OCI-LY3 (cell line): ENCODE results near the gene MYOF.

ENCODE experiments used
- H2AFZ ChIP-seq: fragments of 200-600, 300-600 bp; shearing (Covaris generic); 2 replicates; pipeline ENCODE4 v1.6.0; 2014; ENCODE audit warnings: antibody characterized with exemption, low read depth, low read length
- H3K27ac ChIP-seq: fragments of 200-600, 300-600 bp; sonication (generic); 2 replicates; pipeline ENCODE4 v1.5.1; 2014; ENCODE audit warnings: mild to moderate bottlenecking, low read length, moderate library complexity, mixed read lengths
- H3K27me3 ChIP-seq: fragments of 200-600, 300-600 bp; sonication (generic); 2 replicates; pipeline ENCODE4 v1.6.1; 2014; ENCODE audit warnings: low read depth, low read length, mixed read lengths
- H3K36me3 ChIP-seq: fragments of 200-600, 300-600 bp; sonication (generic); replicated peaks from 2 replicates; pipeline ENCODE3; 2014; ENCODE audit warnings: low read depth, low read length, mixed read lengths
- H3K4me1 ChIP-seq: fragments of 300-600, 200-600 bp; sonication (generic); 2 replicates; pipeline ENCODE4 v1.6.1; 2014; ENCODE audit warnings: low read length, mixed read lengths
- H3K4me2 ChIP-seq: fragments of 200-600, 300-600 bp; sonication (generic); 2 replicates; pipeline ENCODE4 v1.6.1; 2014; ENCODE audit warnings: low read length, mixed read lengths
- H3K4me3 ChIP-seq: fragments of 300-600, 200-600 bp; sonication (generic); 2 replicates; pipeline ENCODE4 v1.5.1; 2014; ENCODE audit warnings: antibody characterized with exemption, mild to moderate bottlenecking, low read length, moderate library complexity
- H3K79me2 ChIP-seq: fragments of 300-600, 200-600 bp; shearing (Covaris generic); 2 replicates; pipeline ENCODE4 v1.6.1; 2014; ENCODE audit warnings: mild to moderate bottlenecking, low read length, mixed read lengths
- H3K9ac ChIP-seq: fragments of 300-600, 200-600 bp; shearing (Covaris generic); 2 replicates; pipeline ENCODE4 v1.6.0; 2014; ENCODE audit warnings: mild to moderate bottlenecking, low read length, moderate library complexity
- H3K9me3 ChIP-seq: fragments of 200-600, 300-600 bp; shearing (Covaris generic); 2 replicates; pipeline ENCODE4 v1.6.1; 2014; ENCODE audit warnings: low read length, mixed read lengths; ENCODE audit not compliant: insufficient read depth
- H4K20me1 ChIP-seq: fragments of 200-600, 300-600 bp; sonication (generic); 2 replicates; pipeline ENCODE4 v1.6.1; 2016; ENCODE audit warnings: low read length, mixed read lengths; ENCODE audit not compliant: insufficient read depth
- EZH2phosphoT487 ChIP-seq: fragments of 200-600 bp; shearing (Covaris generic); IDR thresholded peaks from 2 replicates; pipeline ENCODE4 v1.6.1; 2018; ENCODE audit warnings: antibody characterized with exemption, mixed run types, low read depth
- TF ChIP-seq, protein P1 (sequence below): fragments of 200-600, 300-600 bp; sonication (generic); IDR thresholded peaks from 2 replicates; pipeline ENCODE4 v1.5.1; 2014; ENCODE audit warnings: antibody characterized with exemption, low read length, low read depth

MYOF gene, protein sequence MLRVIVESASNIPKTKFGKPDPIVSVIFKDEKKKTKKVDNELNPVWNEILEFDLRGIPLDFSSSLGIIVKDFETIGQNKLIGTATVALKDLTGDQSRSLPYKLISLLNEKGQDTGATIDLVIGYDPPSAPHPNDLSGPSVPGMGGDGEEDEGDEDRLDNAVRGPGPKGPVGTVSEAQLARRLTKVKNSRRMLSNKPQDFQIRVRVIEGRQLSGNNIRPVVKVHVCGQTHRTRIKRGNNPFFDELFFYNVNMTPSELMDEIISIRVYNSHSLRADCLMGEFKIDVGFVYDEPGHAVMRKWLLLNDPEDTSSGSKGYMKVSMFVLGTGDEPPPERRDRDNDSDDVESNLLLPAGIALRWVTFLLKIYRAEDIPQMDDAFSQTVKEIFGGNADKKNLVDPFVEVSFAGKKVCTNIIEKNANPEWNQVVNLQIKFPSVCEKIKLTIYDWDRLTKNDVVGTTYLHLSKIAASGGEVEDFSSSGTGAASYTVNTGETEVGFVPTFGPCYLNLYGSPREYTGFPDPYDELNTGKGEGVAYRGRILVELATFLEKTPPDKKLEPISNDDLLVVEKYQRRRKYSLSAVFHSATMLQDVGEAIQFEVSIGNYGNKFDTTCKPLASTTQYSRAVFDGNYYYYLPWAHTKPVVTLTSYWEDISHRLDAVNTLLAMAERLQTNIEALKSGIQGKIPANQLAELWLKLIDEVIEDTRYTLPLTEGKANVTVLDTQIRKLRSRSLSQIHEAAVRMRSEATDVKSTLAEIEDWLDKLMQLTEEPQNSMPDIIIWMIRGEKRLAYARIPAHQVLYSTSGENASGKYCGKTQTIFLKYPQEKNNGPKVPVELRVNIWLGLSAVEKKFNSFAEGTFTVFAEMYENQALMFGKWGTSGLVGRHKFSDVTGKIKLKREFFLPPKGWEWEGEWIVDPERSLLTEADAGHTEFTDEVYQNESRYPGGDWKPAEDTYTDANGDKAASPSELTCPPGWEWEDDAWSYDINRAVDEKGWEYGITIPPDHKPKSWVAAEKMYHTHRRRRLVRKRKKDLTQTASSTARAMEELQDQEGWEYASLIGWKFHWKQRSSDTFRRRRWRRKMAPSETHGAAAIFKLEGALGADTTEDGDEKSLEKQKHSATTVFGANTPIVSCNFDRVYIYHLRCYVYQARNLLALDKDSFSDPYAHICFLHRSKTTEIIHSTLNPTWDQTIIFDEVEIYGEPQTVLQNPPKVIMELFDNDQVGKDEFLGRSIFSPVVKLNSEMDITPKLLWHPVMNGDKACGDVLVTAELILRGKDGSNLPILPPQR (N-terminal part only)

DNA sequence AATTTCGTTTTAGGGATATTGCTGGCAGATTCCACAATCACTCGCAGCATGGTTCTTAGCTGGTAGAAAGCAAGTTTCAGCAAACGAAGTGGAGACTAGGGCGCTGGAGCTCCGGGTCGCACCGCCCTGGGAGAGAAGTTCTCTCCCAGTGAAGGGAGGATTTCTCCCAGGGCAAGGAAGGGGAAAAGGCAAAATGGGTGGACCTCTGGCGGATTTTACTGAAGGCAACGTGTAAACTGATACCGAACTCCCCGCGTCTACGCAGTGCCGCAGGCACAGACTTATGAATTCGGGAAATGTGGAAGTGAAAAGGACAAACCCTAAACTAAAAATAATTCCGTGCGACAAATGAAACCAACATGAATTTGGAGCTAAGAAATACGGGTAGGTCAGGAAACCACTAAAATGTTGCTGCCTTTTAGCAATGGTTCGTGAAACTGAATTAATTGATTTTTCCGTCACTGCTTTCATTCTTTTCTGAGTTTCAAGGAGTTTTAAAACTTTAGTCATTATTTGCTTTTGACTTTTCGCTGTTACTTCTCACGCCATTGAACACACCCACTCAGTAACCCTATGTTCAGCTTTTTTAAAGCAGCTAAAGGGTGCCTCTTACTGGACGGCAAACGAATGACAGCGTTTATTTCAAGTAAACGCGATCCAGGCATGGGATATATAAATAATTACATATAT lies at the start of gene MYOF:
Gene MYOF, minus strand, starts transcription at position 190 of the 690 bp plus-strand sequence. Its CDS starts 140 bp downstream, at position 50.
- H3K79me2 ChIP-seq: no peaks in the 10 kb centered on the region
- H3K4me3 ChIP-seq: peak within 1 kb of the TSS; percentile 86
- H3K4me1 ChIP-seq: peaks cover 5% of the 10 kb centered on the region
- H2AFZ ChIP-seq: no peak within 1 kb of the TSS
- TF ChIP-seq, protein P1, sequence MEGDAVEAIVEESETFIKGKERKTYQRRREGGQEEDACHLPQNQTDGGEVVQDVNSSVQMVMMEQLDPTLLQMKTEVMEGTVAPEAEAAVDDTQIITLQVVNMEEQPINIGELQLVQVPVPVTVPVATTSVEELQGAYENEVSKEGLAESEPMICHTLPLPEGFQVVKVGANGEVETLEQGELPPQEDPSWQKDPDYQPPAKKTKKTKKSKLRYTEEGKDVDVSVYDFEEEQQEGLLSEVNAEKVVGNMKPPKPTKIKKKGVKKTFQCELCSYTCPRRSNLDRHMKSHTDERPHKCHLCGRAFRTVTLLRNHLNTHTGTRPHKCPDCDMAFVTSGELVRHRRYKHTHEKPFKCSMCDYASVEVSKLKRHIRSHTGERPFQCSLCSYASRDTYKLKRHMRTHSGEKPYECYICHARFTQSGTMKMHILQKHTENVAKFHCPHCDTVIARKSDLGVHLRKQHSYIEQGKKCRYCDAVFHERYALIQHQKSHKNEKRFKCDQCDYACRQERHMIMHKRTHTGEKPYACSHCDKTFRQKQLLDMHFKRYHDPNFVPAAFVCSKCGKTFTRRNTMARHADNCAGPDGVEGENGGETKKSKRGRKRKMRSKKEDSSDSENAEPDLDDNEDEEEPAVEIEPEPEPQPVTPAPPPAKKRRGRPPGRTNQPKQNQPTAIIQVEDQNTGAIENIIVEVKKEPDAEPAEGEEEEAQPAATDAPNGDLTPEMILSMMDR: peak; percentile 44
- TF ChIP-seq EZH2phosphoT487: no peak
- no peaks in the 10 kb centered on the region for H4K20me1 ChIP-seq
- H3K9me3 ChIP-seq: no peaks in the 10 kb centered on the region
- peak within 1 kb of the TSS; percentile 95 for H3K4me2 ChIP-seq
- peaks cover 23% of the 10 kb centered on the region for H3K27me3 ChIP-seq
- no peaks in the 10 kb centered on the region for H3K36me3 ChIP-seq
- no peak within 1 kb of the TSS for H3K27ac ChIP-seq
- H3K9ac ChIP-seq: peak within 1 kb of the TSS; percentile 29; the same call in 1 of the 2 replicates

DNA sequence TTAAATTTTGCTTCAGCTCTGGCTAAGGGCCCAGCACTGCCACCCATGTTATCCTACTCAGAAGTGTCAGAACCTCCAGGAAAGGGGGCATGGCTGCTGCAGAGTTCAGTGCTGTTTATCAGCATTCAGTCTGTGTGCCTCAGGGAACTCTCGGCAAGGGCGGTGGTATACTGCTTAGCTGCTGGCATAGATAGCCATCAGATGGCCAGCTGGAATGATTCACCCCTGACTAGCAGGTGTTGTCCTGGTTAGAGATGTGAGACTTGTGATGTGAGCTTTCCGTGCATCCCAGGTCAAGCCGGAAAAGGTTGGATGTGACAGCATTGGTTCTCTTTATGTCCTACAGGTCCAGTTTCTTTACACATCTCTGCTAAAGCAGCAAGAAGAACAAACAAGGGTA lies 36.4 kb upstream of the MYOF start:
- Histone ChIP-seq H3K9me3 (no peaks in the 10 kb centered on the region), H3K36me3 (peaks cover 38% of the 10 kb centered on the region), H2AFZ (no peak overlapping the region), H3K9ac (no peak overlapping the region), H3K79me2 (no peaks in the 10 kb centered on the region), H3K27ac (no peak overlapping the region), H3K4me2 (no peak overlapping the region), H3K4me3 (no peak overlapping the region), H4K20me1 (no peaks in the 10 kb centered on the region), H3K4me1 (peaks cover 9% of the 10 kb centered on the region; the same call in 1 of the 2 replicates), H3K27me3 (no peaks in the 10 kb centered on the region)
- no peak for TF ChIP-seq EZH2phosphoT487
- TF ChIP-seq, protein P1: no peak

DNA sequence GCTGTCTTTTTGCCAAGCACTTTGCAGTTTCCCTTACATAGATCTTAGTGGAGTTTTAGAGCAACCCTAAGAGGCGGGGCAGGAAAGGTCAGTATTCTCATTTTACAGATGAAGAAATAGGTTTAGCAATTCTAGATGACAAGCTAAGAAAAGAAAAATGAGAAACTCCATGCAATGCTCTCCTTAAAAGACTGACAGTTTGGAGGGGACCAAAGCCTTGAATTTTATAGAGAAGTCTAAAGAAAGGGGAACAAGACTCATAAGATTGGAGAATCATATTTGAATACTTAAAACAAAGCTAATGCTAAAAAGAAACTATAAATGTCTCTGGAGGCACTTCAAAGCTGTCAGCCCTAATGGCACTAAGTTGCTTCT lies 33.9 kb upstream of the MYOF start:
- Histone ChIP-seq H3K36me3 (peaks cover 44% of the 10 kb centered on the region), H3K4me2 (no peak overlapping the region), H4K20me1 (no peaks in the 10 kb centered on the region), H3K4me1 (peaks cover 9% of the 10 kb centered on the region; the same call in 1 of the 2 replicates), H2AFZ (no peak overlapping the region), H3K4me3 (no peak overlapping the region), H3K27ac (no peak overlapping the region), H3K9ac (no peak overlapping the region), H3K27me3 (no peaks in the 10 kb centered on the region), H3K9me3 (no peaks in the 10 kb centered on the region), H3K79me2 (no peaks in the 10 kb centered on the region)
- TF ChIP-seq EZH2phosphoT487: no peak
- TF ChIP-seq, protein P1: no peak
